HFFc6 (cell line): Measurements from ENCODE around the gene EDEM3. TPM values are rescaled to one million over a fixed set of nuclear protein-coding genes. Genes with fewer than 3 reads are reported as not detected.

ENCODE experiments used
- DNase-seq: peaks from one replicate; pipeline ENCODE4 v3.0.0-alpha.2; 2018
- H3K27ac Mint-ChIP-seq: 2 replicates; pipeline ENCODE4 v1.8.0; 2020; ENCODE audit warnings: mild to moderate bottlenecking, mixed read lengths
- H3K27me3 Mint-ChIP-seq: 2 replicates; pipeline ENCODE4 v1.8.0; 2021; ENCODE audit warnings: mild to moderate bottlenecking, moderate library complexity, mixed read lengths; ENCODE audit not compliant: insufficient read depth
- H3K36me3 Mint-ChIP-seq: 2 replicates; pipeline ENCODE4 v1.8.0; 2021; ENCODE audit warnings: low read depth, mixed read lengths
- H3K4me1 Mint-ChIP-seq: 2 replicates; pipeline ENCODE4 v1.8.0; 2020; ENCODE audit warnings: low read depth, mixed read lengths
- H3K4me3 Mint-ChIP-seq: 2 replicates; pipeline ENCODE4 v1.8.0; 2020; ENCODE audit warnings: mild to moderate bottlenecking, moderate library complexity, mixed read lengths
- H3K9me3 Mint-ChIP-seq: 2 replicates; pipeline ENCODE4 v1.8.0; 2020; ENCODE audit warnings: mild to moderate bottlenecking, mixed read lengths
- total RNA-seq, 6 experiments: library from RNA; stranded (reverse); fragmentation: NEBNext Ultra II Directional; extraction: Animal tissue kit (Norgen Biotek cat#: 25700); gene quantifications; 2 replicates in 1 of 6; 3 replicates in 5 of 6; pipeline ENCODE4 v1.2.3, GENCODE V29; 2021
- TF ChIP-seq, protein P1 (sequence below): fragments of 200-600 bp; sonication (generic); IDR thresholded peaks from 2 replicates; pipeline ENCODE4 v1.5.0; 2021; ENCODE audit warnings: antibody characterized with exemption, mild to moderate bottlenecking

Gene EDEM3
- total RNA-seq, 6 experiments from 2014 or later, result 29.9 to 38.6 (median 32.3) TPM

DNA sequence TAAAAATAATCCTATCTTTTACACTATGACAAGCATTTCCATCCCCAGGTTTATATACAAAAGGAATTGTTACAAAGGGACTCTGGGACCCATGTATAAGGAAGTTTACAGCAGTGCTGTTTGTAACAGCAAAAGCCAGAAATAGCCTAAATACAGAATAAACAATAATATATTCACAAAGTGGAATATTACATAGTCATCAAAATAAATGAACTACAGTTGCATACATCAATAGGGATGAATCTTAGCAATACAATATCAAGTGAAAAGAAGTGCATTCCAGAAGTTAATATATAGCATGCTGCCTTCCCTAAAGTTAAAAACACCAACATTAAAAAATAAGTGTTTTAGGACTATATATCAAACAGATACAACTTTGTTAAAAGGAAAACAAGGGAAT lies 77.3 kb downstream of the EDEM3 start:
- no peak overlapping the region for H3K4me3 Mint-ChIP-seq
- H3K27ac Mint-ChIP-seq, result no peak overlapping the region
- no peaks in the 10 kb centered on the region for H3K4me1 Mint-ChIP-seq
- H3K27me3 Mint-ChIP-seq, result peaks cover 11% of the 10 kb centered on the region; the same call in 1 of the 2 replicates
- TF ChIP-seq, protein P1, sequence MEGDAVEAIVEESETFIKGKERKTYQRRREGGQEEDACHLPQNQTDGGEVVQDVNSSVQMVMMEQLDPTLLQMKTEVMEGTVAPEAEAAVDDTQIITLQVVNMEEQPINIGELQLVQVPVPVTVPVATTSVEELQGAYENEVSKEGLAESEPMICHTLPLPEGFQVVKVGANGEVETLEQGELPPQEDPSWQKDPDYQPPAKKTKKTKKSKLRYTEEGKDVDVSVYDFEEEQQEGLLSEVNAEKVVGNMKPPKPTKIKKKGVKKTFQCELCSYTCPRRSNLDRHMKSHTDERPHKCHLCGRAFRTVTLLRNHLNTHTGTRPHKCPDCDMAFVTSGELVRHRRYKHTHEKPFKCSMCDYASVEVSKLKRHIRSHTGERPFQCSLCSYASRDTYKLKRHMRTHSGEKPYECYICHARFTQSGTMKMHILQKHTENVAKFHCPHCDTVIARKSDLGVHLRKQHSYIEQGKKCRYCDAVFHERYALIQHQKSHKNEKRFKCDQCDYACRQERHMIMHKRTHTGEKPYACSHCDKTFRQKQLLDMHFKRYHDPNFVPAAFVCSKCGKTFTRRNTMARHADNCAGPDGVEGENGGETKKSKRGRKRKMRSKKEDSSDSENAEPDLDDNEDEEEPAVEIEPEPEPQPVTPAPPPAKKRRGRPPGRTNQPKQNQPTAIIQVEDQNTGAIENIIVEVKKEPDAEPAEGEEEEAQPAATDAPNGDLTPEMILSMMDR, result no peak
- peaks cover 21% of the 10 kb centered on the region for H3K9me3 Mint-ChIP-seq
- H3K36me3 Mint-ChIP-seq, result peaks cover 17% of the 10 kb centered on the region
- DNase-seq, result no peak

DNA sequence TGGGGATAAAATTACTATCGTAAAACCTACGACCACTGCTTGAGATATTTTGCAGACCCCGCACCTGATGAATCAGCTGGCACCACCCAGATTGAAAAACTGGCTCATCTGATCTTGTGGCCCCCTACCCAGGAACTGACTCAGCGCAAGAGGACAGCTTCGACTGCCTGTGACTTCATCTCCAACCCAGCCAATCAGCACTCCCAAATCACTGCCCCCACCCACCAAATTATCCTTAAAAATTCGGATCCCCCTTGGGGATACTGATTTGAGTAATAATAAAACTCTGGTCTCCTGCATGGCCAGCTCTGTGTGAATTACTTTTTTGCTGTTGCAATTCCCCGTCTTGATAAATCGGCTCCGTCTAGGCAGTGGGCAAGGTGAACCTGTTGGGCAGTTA lies 81.4 kb downstream of the EDEM3 start:
- Mint-ChIP-seq H3K27me3 (peaks cover 12% of the 10 kb centered on the region), H3K4me3 (no peak overlapping the region), H3K4me1 (no peaks in the 10 kb centered on the region), H3K27ac (no peak overlapping the region), H3K9me3 (no peaks in the 10 kb centered on the region), H3K36me3 (no peaks in the 10 kb centered on the region)
- TF ChIP-seq, protein P1, result no peak
- no peak for DNase-seq

DNA sequence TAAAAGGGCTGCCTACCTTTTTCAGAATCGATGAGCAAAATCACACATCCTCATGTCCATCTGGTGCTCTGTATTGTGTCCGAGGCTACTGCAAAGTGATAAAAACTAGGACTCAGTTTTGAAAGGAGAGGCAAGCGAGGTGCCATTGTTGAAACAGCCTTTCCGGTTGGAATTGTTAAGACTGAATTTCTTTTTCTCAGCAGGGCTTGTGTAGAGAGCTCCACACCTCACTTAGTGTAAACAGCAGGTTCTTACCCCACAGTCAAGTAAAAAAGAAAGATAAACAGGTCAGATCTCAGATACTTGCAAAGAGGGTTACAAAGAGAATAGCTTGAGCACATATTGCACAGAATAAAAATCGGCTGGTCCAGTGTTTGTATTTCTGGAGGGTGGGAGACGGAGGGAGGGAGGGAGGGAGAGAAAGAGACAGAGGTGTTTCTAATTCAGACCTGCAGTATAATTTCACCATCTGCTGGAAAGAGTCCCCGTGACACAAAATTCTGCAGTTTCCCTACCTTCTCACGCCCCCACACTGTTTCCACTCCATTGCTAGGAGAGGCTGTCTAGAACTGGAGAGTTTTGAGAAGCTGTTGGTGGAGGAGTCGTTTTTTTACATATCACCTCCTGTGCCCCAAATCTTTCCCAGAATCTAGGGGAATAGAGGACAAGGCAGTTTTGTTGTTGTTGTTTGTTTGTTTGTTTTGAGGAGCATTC lies 82.5 kb downstream of the EDEM3 start:
- Mint-ChIP-seq H3K36me3 (no peaks in the 10 kb centered on the region), H3K27ac (no peak overlapping the region), H3K9me3 (no peaks in the 10 kb centered on the region), H3K27me3 (peaks cover 12% of the 10 kb centered on the region), H3K4me1 (no peaks in the 10 kb centered on the region), H3K4me3 (no peak overlapping the region)
- DNase-seq, result no peak
- TF ChIP-seq, protein P1, result no peak

DNA sequence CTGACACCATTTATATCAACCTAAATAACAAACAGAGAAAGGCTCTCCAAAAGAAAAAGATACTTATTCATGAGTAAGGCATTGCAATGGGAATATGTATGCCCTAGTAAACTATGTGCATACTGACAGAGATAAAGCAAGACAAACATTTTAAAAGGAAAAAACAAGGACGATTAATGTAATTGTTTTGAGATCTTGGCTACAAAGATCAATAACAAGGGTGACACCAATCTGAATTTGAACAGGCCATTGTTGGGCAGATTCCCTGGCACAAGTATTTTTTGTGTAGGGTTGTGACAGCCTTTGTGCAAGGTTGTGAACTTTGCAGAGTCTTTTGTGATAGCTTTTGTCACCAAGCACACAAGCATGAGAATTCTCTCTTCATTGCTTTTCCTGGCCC lies 85.3 kb downstream of the EDEM3 start:
- Mint-ChIP-seq H3K36me3 (no peaks in the 10 kb centered on the region), H3K9me3 (no peaks in the 10 kb centered on the region), H3K27ac (no peak overlapping the region), H3K27me3 (peaks cover 11% of the 10 kb centered on the region), H3K4me3 (no peak overlapping the region), H3K4me1 (no peaks in the 10 kb centered on the region; the same call in 1 of the 2 replicates)
- TF ChIP-seq, protein P1, result no peak
- no peak for DNase-seq

DNA sequence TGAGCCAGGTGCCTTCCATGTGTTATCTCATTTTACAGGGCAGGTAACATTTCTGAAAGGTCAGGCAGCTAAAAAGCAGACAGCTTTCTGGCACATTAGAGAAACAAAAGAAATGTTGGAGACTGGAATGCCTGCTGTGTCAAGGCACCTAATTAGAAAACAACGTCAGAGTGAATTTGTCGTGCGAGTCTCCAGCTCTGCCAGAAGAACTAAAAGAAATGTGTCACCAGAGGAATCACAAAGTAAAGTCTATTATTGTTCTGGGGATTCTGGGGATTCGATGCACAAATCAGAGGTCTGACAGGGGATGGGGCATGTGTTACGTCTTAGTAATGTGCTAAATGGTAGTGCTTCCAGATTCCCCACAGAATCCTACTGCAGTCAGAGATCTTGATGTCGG lies 89.3 kb downstream of the EDEM3 start:
- Mint-ChIP-seq H3K27me3 (peaks cover 5% of the 10 kb centered on the region), H3K4me1 (peaks cover 10% of the 10 kb centered on the region), H3K36me3 (no peaks in the 10 kb centered on the region), H3K27ac (no peak overlapping the region), H3K9me3 (no peaks in the 10 kb centered on the region), H3K4me3 (no peak overlapping the region)
- TF ChIP-seq, protein P1, result no peak
- no peak for DNase-seq
